Lower lobe of right lung (tissue), 2 donors: Measurements from ENCODE around the gene KCNE3. TPM values are rescaled to one million over a fixed set of nuclear protein-coding genes. Genes with fewer than 3 reads are reported as not detected.

Experiments
- ATAC-seq, 2 donors: fragments of 200-7000 bp; cut with Tn5 transposase; one replicate each; pipeline ENCODE4 v1.9.1; 2020 to 2022; ENCODE audit warnings: mild to moderate bottlenecking in 2 of 2, moderate library complexity in 2 of 2
- DNase-seq: peaks from one replicate; pipeline ENCODE4 v3.0.0-alpha.2; 2020
- H3K27ac ChIP-seq: fragments of 200-600 bp; one replicate; pipeline ENCODE4 v1.8.0; 2022
- H3K27me3 ChIP-seq: fragments of 200-600 bp; one replicate; pipeline ENCODE4 v1.8.0; 2022; ENCODE audit warnings: low read depth
- H3K36me3 ChIP-seq: fragments of 200-600 bp; one replicate; pipeline ENCODE4 v1.8.0; 2022; ENCODE audit warnings: mild to moderate bottlenecking
- H3K4me1 ChIP-seq: fragments of 200-600 bp; one replicate; pipeline ENCODE4 v1.8.0; 2022
- H3K4me3 ChIP-seq: fragments of 200-600 bp; one replicate; pipeline ENCODE4 v1.8.0; 2022; ENCODE audit warnings: mild to moderate bottlenecking
- H3K9me3 ChIP-seq: fragments of 200-600 bp; one replicate; pipeline ENCODE4 v1.8.0; 2022
- intact Hi-C: fragments of 100-400 bp; cut with DNase I; formaldehyde crosslinking; loops from one replicate; pipeline ENCODE4 v1.11.0; 2022
- total RNA-seq: library from RNA; stranded (reverse); fragmentation: NEBNext Ultra II Directional; extraction: Animal tissue kit (Norgen Biotek cat#: 25700); gene quantifications from one replicate; pipeline ENCODE4 v1.2.1, GENCODE V29; 2021
- TF ChIP-seq, protein P1 (sequence below): fragments of 200-600 bp; IDR thresholded peaks from one replicate; pipeline ENCODE4 v1.8.0; 2022; ENCODE audit warnings: antibody characterized with exemption, mild to moderate bottlenecking
- donor health status: DM: no; HTN: yes; CAD: no; lungs with severe emphysema.

The KCNE3 gene
- total RNA-seq, 1 donor from 2014 or later = 34.9 TPM

GRCh38 chr11:74429205-74429604 is 38.1 kb downstream of the KCNE3 start:
- Histone ChIP-seq H3K36me3 (no peaks in the 10 kb centered on the region), H3K27me3 (no peaks in the 10 kb centered on the region), H3K27ac (no peak overlapping the region), H3K9me3 (peaks cover 7% of the 10 kb centered on the region), H3K4me1 (no peaks in the 10 kb centered on the region), H3K4me3 (no peak overlapping the region)
- TF ChIP-seq, protein P1, sequence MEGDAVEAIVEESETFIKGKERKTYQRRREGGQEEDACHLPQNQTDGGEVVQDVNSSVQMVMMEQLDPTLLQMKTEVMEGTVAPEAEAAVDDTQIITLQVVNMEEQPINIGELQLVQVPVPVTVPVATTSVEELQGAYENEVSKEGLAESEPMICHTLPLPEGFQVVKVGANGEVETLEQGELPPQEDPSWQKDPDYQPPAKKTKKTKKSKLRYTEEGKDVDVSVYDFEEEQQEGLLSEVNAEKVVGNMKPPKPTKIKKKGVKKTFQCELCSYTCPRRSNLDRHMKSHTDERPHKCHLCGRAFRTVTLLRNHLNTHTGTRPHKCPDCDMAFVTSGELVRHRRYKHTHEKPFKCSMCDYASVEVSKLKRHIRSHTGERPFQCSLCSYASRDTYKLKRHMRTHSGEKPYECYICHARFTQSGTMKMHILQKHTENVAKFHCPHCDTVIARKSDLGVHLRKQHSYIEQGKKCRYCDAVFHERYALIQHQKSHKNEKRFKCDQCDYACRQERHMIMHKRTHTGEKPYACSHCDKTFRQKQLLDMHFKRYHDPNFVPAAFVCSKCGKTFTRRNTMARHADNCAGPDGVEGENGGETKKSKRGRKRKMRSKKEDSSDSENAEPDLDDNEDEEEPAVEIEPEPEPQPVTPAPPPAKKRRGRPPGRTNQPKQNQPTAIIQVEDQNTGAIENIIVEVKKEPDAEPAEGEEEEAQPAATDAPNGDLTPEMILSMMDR = no peak
- ATAC-seq (no peak), DNase-seq (no peak)
- intact Hi-C loops = no loop called here

GRCh38 chr11:74427384-74427886 is 39.9 kb downstream of the KCNE3 start:
- TF ChIP-seq, protein P1 = no peak
- Histone ChIP-seq H3K4me3 (no peak overlapping the region), H3K27me3 (no peaks in the 10 kb centered on the region), H3K9me3 (peaks cover 7% of the 10 kb centered on the region), H3K36me3 (no peaks in the 10 kb centered on the region), H3K4me1 (no peaks in the 10 kb centered on the region), H3K27ac (no peak overlapping the region)
- DNase-seq = no peak
- ATAC-seq = no peak
- intact Hi-C loops = no loop called here

- no peak overlapping the region for H3K27ac ChIP-seq
- no peak for ATAC-seq
These were observed 42.2 kb downstream of the KCNE3 start for GRCh38 chr11:74425100-74425499.

GRCh38 chr11:74418509-74418895 is 48.8 kb downstream of the KCNE3 start:
- Histone ChIP-seq H3K27ac (no peak overlapping the region), H3K4me1 (peaks cover 10% of the 10 kb centered on the region), H3K36me3 (no peaks in the 10 kb centered on the region), H3K27me3 (no peaks in the 10 kb centered on the region), H3K4me3 (no peak overlapping the region), H3K9me3 (no peaks in the 10 kb centered on the region)
- intact Hi-C loops = no loop called here
- DNase-seq (no peak), ATAC-seq (peak in 1 of 2 donors; percentile 43)
- TF ChIP-seq, protein P1 = no peak

More at GRCh38 chr11:74425100-74425499, 42.2 kb downstream of the KCNE3 start:
- intact Hi-C loops = no loop called here
- TF ChIP-seq, protein P1 = no peak
- H3K36me3 ChIP-seq = no peaks in the 10 kb centered on the region
- peaks cover 7% of the 10 kb centered on the region for H3K9me3 ChIP-seq
- no peak for DNase-seq
- H3K4me1 ChIP-seq = no peaks in the 10 kb centered on the region
- no peak overlapping the region for H3K4me3 ChIP-seq
- H3K27me3 ChIP-seq = no peaks in the 10 kb centered on the region

DNA sequence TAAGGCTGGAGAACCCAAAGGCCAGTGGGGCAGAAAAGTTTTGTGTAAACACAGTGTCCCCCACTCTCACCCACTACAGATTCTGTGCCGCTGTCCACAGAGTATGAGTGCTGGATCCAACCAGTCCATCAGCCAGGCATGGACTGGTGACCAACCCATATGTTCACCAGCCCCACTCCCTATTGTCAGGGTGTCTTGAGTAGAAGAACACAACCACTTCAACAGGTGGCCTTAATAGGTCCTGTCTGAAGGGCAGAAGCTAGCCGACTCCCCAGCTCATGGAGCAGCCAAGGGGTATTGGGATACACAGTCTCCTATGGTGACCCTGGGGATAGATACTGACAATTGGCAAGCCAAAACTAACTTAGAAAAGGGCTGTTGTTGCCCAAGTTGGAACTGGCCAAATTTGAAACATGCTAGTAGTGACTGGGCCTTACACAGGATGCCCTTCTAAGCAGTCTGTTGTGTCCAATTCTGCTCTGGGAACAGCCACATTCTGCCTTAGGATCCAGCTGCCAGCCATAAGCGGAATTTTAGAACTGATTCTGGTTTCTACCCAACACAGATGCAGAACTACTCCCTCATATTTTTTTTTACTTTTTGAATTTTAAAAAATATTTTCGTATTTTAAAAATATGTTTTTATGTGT is 49.4 kb downstream of the KCNE3 start:
- DNase-seq = no peak
- ATAC-seq = peak; percentile 50 to 70
- Histone ChIP-seq H3K27ac (peak overlapping the region; percentile 42), H3K9me3 (no peaks in the 10 kb centered on the region), H3K4me3 (no peak overlapping the region), H3K27me3 (no peaks in the 10 kb centered on the region), H3K4me1 (peaks cover 10% of the 10 kb centered on the region), H3K36me3 (no peaks in the 10 kb centered on the region)
- intact Hi-C loops = no loop called here
- TF ChIP-seq, protein P1 = no peak
